Forelimb muscle (tissue), 1 donor: ENCODE data around the gene RS1. TPM values are rescaled to one million over a fixed set of nuclear protein-coding genes. Genes with fewer than 3 reads are reported as not detected.

Experiments used
- DNase-seq: peaks from one replicate; pipeline ENCODE4 v3.0.0-alpha.2; 2013; ENCODE audit warnings: low read depth
- polyA plus RNA-seq: library from polyadenylated mRNA; unstranded; fragments of 120-200 nt; gene quantifications from one replicate; pipeline ENCODE4 v1.2.1, GENCODE V29; 2013; ENCODE audit not compliant: insufficient read length

RS1 gene
- polyA plus RNA-seq, 1 donor, result not detected

- no peak for DNase-seq
These were observed 73.5 kb downstream of the RS1 start for GRCh38 chrX:18598413-18598812.

DNA sequence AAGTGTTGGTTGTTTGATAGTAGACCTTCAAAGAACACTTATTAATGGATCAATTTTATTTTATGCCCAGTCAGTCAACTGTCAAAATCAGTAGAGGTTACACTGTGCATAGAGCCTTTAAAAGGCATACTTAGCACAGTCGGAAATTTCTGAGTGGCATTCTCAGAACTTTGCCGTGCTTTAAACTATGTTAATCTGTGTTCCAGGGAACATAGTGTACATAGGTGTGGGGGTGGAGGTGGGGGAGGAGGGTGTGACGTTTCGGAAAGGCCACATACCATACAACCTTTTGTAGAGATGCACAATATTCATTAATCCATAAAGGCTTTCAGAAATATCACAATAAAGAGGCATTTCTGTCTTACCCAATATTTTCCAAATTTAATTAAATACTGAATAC, 75.8 kb downstream of the RS1 start:
- no peak for DNase-seq

DNA sequence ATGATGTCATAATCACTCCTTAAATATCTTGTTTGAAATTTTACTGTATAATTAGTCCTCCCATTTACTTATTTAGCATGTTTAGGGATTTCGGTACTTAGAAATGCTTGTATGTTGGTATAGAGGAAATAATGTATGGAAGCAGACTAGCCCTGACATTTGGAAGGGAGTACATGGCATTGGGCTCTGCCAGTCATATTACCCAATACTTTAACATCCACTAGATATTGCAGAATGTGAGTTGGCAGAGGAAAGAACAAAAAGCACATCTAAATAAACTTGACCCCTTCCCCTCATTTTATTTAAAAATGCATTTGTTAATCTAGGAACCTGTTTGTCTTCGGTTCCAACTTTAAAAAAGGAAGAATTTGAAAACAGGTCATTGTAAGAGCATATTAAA, 77.8 kb downstream of the RS1 start:
- DNase-seq, result no peak

GRCh38 chrX:18591834-18592233, 80.1 kb downstream of the RS1 start:
- no peak for DNase-seq

Other genes starting within 250 kb of the RS1 start
- gene CDKL5, start 246.5 kb downstream of the RS1 start, polyA plus RNA-seq, result 4.0 TPM
- gene PPEF1, start 35.5 kb upstream of the RS1 start, polyA plus RNA-seq, result 0.61 TPM